Endodermal cell (in vitro differentiated cells): ENCODE measurements around the gene GCAT. TPM values are rescaled to one million over a fixed set of nuclear protein-coding genes. Genes with fewer than 3 reads are reported as not detected.
"Not testable (repeated sequence)": the region's sequence is repeated elsewhere in the genome, so short reads cannot be mapped to it uniquely, and the experiment has no call there.

Experiments used
- DNase-seq: peaks from one replicate; pipeline ENCODE4 v3.0.0-alpha.2; 2017
- H3K27ac ChIP-seq: 2 replicates; pipeline ENCODE4 v1.5.1; 2013; ENCODE audit warnings: mild to moderate bottlenecking, low read depth, low read length, moderate library complexity
- H3K27me3 ChIP-seq: 2 replicates; pipeline ENCODE4 v1.6.1; 2013; ENCODE audit warnings: mild to moderate bottlenecking, low read length, moderate library complexity; ENCODE audit not compliant: insufficient read depth, control insufficient read depth, poor library complexity, severe bottlenecking
- H3K36me3 ChIP-seq: 2 replicates; pipeline ENCODE4 v1.7.0; 2013; ENCODE audit warnings: mild to moderate bottlenecking, low read length, moderate library complexity; ENCODE audit not compliant: control insufficient read depth, insufficient read depth
- H3K4me1 ChIP-seq: one replicate; pipeline ENCODE4 v1.7.0; 2013; ENCODE audit warnings: low read length; ENCODE audit not compliant: control insufficient read depth, insufficient read depth
- H3K4me3 ChIP-seq: 2 replicates; pipeline ENCODE4 v1.5.1; 2013; ENCODE audit warnings: mild to moderate bottlenecking, low read length, moderate library complexity
- H3K9ac ChIP-seq: 2 replicates; pipeline ENCODE4 v1.6.1; 2013; ENCODE audit warnings: mild to moderate bottlenecking, low read length, moderate library complexity; ENCODE audit not compliant: poor library complexity, severe bottlenecking; ENCODE audit errors: extremely low read depth
- H3K9me3 ChIP-seq: 2 replicates; pipeline ENCODE4 v1.6.1; 2013; ENCODE audit warnings: mild to moderate bottlenecking, low read length, moderate library complexity; ENCODE audit not compliant: control insufficient read depth
- H3K27ac Mint-ChIP-seq: 2 replicates; pipeline ENCODE4 v1.8.0; 2020; ENCODE audit warnings: mixed read lengths
- H3K27me3 Mint-ChIP-seq: 2 replicates; pipeline ENCODE4 v1.8.0; 2021; ENCODE audit warnings: mild to moderate bottlenecking, mixed read lengths; ENCODE audit not compliant: insufficient read depth
- H3K36me3 Mint-ChIP-seq: 2 replicates; pipeline ENCODE4 v1.8.0; 2020; ENCODE audit warnings: low read depth, mixed read lengths
- H3K4me1 Mint-ChIP-seq: 2 replicates; pipeline ENCODE4 v1.8.0; 2020; ENCODE audit warnings: mixed read lengths
- H3K4me3 Mint-ChIP-seq: 2 replicates; pipeline ENCODE4 v1.8.0; 2020; ENCODE audit warnings: mild to moderate bottlenecking, moderate library complexity, mixed read lengths
- H3K9me3 Mint-ChIP-seq: 2 replicates; pipeline ENCODE4 v1.8.0; 2020; ENCODE audit warnings: mild to moderate bottlenecking, mixed read lengths
- WGBS, 2 experiments: methylation state at CpG; one replicate each; pipeline versions ENCODE4 v1.1.5 to v1.1.7; 2013; ENCODE audit warnings: missing lambda C conversion rate in 2 of 2, mixed read lengths in 1 of 2; ENCODE audit not compliant: insufficient coverage in 1 of 2, insufficient read length in 1 of 2; 5-methylcytosine and 5-hydroxymethylcytosine counted together
- total RNA-seq, 2 donors: library from RNA; stranded (reverse); fragmentation: NEBNext Ultra II Directional in 1 of 2; extraction: Animal tissue kit (Norgen Biotek cat#: 25700) in 1 of 2; gene quantifications; 2 replicates in 1 of 2; 3 replicates in 1 of 2; pipeline ENCODE4 v1.2.1, GENCODE V29; 2021
- TF ChIP-seq, protein P1 (sequence below): fragments of 200-600 bp; sonication (generic); conservative IDR thresholded peaks from 2 replicates; pipeline ENCODE4 v1.5.0; 2021; ENCODE audit warnings: antibody characterized with exemption, mild to moderate bottlenecking

The GCAT gene
- total RNA-seq, 2 donors from 2014 or later, result 22.2 to 26.2 TPM

DNA sequence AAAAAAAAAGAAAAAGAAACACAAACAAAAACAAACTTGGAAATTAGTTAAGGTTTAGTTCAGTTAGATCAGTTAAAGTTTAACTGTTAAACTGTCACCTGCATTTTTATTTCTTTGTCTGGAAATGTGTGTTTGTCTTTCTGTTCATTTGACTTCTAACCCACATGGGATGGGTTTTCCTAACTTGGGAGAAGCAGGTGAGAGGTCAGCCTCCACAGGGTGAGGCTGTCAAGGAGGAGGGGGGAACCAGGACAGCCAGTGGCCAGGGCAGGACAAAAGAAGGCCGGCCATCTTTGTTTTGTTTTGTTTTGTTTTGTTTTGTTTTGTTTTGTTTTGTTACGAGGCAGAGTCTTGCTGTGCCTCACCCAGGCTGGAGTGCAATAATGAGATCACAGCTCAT, 13.4 kb upstream of the GCAT start:
- DNase-seq, result no peak
- Mint-ChIP-seq H3K27me3 (peaks cover 19% of the 10 kb centered on the region), H3K4me1 (no peaks in the 10 kb centered on the region), H3K27ac (no peak overlapping the region), H3K9me3 (no peaks in the 10 kb centered on the region), H3K36me3 (no peaks in the 10 kb centered on the region), H3K4me3 (no peak overlapping the region)
- Histone ChIP-seq H3K9ac (no peak overlapping the region), H3K9me3 (no peaks in the 10 kb centered on the region), H3K27ac (no peak overlapping the region), H3K27me3 (no peaks in the 10 kb centered on the region), H3K36me3 (no peaks in the 10 kb centered on the region), H3K4me1 (no peaks in the 10 kb centered on the region), H3K4me3 (no peak overlapping the region)
- TF ChIP-seq, protein P1, sequence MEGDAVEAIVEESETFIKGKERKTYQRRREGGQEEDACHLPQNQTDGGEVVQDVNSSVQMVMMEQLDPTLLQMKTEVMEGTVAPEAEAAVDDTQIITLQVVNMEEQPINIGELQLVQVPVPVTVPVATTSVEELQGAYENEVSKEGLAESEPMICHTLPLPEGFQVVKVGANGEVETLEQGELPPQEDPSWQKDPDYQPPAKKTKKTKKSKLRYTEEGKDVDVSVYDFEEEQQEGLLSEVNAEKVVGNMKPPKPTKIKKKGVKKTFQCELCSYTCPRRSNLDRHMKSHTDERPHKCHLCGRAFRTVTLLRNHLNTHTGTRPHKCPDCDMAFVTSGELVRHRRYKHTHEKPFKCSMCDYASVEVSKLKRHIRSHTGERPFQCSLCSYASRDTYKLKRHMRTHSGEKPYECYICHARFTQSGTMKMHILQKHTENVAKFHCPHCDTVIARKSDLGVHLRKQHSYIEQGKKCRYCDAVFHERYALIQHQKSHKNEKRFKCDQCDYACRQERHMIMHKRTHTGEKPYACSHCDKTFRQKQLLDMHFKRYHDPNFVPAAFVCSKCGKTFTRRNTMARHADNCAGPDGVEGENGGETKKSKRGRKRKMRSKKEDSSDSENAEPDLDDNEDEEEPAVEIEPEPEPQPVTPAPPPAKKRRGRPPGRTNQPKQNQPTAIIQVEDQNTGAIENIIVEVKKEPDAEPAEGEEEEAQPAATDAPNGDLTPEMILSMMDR, result no peak
- WGBS, 2 experiments, result 85% methylated on average over 2 of the region's 2 CpGs; no CpG with 5 or more reads in 1 of the 2 experiments

DNA sequence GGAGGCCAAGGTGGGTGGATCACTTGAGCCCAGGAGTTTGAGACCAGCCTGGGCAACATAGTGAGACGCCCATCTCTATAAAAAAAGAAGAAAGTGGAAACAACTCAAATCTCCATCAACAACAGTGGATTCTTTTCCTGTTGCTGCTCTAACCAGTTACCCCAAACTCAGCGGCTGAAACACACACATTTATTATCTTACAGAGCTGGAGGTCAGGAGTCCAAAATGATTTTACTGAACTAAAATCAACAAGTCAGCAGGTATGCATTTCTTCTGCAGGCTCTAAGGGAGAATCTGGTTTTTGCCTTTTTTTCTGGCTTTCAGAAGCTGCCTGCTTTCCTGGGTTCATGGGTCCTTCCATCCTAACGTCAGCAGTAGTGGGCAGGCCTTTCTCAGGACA, 11.7 kb upstream of the GCAT start:
- no peaks in the 10 kb centered on the region for H3K4me1 Mint-ChIP-seq
- Histone ChIP-seq H3K27me3 (no peaks in the 10 kb centered on the region), H3K36me3 (no peaks in the 10 kb centered on the region), H3K9ac (no peak overlapping the region), H3K9me3 (no peaks in the 10 kb centered on the region), H3K27ac (no peak overlapping the region), H3K4me1 (no peaks in the 10 kb centered on the region), H3K4me3 (no peak overlapping the region)
- no peaks in the 10 kb centered on the region for H3K36me3 Mint-ChIP-seq
- no peaks in the 10 kb centered on the region for H3K9me3 Mint-ChIP-seq
- H3K27ac Mint-ChIP-seq, result no peak overlapping the region
- peaks cover 25% of the 10 kb centered on the region for H3K27me3 Mint-ChIP-seq
- DNase-seq, result no peak
- WGBS, 2 experiments, result 77 to 82% methylated on average over 3 of the region's 3 CpGs
- no peak overlapping the region for H3K4me3 Mint-ChIP-seq
- TF ChIP-seq, protein P1, result no peak

DNA sequence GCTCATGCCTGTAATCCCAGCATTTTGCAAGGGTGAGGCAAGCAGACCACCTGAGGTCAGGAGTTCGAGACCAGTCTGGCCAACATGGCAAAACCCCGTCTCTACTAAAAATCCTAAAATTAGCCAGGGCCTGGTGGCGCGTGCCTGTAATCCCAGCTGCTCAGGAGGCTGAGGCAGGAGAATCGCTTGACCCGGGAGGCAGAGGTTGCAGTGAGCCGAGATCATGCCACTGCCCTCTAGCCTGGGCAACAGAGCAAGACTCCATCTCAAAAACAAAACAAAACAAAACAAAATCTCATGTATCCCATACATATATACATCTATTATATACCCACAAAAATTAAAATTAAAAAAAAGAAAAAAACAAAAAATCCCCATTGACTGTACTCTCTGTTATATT, 10.5 kb upstream of the GCAT start:
- not testable (repeated sequence) for H3K4me1 ChIP-seq

DNA sequence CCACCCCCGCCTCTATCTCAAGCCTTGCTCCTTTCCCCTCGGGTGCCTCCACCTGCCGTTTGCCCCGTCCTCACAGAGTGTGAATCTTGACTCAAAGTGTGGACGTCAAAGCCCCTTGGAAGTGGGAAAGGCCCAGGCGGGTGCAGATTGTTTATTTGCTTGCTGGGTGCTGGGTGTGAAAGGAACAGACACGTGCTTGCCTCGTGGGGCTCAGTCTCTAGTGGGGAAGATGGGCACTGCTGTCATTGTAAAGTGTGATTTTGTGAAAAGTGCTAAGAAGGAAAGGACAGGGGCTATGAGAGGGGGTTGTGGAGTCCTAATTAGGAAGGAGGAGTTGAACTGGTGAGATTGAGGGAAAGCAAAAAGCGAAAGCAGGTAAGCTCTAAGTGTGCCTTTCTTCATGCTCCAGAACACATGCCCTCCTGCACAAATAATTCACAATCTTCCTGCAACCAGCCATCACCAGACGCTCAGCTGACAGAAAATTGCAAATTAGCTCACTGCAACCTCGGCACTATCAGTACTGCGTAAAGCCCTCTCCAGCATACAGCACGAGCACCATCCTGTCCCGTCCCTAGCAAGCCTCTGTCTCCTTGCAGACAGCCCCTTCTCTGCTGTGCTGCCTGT, 9.7 kb upstream of the GCAT start:
- Histone ChIP-seq H3K4me1 (no peaks in the 10 kb centered on the region), H3K9ac (no peak overlapping the region), H3K4me3 (no peak overlapping the region), H3K27me3 (no peaks in the 10 kb centered on the region), H3K36me3 (no peaks in the 10 kb centered on the region), H3K27ac (no peak overlapping the region), H3K9me3 (no peaks in the 10 kb centered on the region)
- Mint-ChIP-seq H3K27ac (no peak overlapping the region), H3K4me3 (no peak overlapping the region), H3K36me3 (no peaks in the 10 kb centered on the region), H3K9me3 (no peaks in the 10 kb centered on the region), H3K4me1 (peaks cover 3% of the 10 kb centered on the region), H3K27me3 (peaks cover 32% of the 10 kb centered on the region)
- no peak for DNase-seq
- TF ChIP-seq, protein P1, result peak; percentile 21
- WGBS, 2 experiments, result 80% methylated on average over 12 to 14 of the region's 14 CpGs

More for the DNA sequence above, 10.5 kb upstream of the GCAT start:
- H3K4me3 Mint-ChIP-seq, H3K27me3 ChIP-seq, H3K9me3 Mint-ChIP-seq, H3K9me3 ChIP-seq, H3K4me1 Mint-ChIP-seq, H3K36me3 Mint-ChIP-seq, H3K4me3 ChIP-seq, H3K36me3 ChIP-seq, H3K9ac ChIP-seq, DNase-seq, H3K27ac ChIP-seq, H3K27ac Mint-ChIP-seq: not testable (repeated sequence)
- H3K27me3 Mint-ChIP-seq, result peaks cover 32% of the 10 kb centered on the region
- whole genome bisulfite sequencing, 2 experiments, result 94 to 98% methylated on average over 4 to 7 of the region's 7 CpGs

DNA sequence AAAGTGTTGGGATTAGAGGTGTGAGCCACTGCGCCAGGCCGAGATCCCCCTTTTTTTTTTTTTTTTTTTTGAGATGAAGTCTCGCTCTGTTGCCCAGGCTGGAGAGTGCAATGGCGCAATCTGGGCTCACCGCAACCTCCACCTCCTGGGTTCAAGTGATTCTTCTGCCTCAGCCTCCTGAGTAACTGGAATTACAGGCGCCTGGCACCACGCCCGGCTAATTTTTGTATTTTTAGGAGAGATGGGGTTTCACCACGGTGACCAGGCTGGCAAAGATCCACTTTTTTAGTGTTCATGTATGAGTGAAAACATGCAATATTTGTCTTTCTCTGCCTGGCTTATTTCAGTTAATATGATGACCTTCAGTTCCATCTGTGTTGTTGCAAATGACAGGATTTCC, 7.8 kb upstream of the GCAT start:
- not testable (repeated sequence) for H3K9ac ChIP-seq, H3K9me3 Mint-ChIP-seq, H3K27ac Mint-ChIP-seq, H3K27ac ChIP-seq, H3K9me3 ChIP-seq, H3K27me3 ChIP-seq, H3K4me3 ChIP-seq, H3K4me1 ChIP-seq, H3K36me3 Mint-ChIP-seq, H3K36me3 ChIP-seq, H3K4me3 Mint-ChIP-seq, DNase-seq
- H3K4me1 Mint-ChIP-seq, result peaks cover 16% of the 10 kb centered on the region
- H3K27me3 Mint-ChIP-seq, result peaks cover 36% of the 10 kb centered on the region
- WGBS, 2 experiments, result 85 to 100% methylated on average over 2 to 9 of the region's 9 CpGs
